HepG2 (cell line): ENCODE measurements around the gene ZSCAN21. TPM values are rescaled to one million over a fixed set of nuclear protein-coding genes. Genes with fewer than 3 reads are reported as not detected.

Experiments
- CBX1 ChIP-seq: IDR thresholded peaks from one replicate; pipeline ENCODE4 v1.6.1; 2016; ENCODE audit warnings: antibody characterized with exemption, low read depth
- ELK4 ChIP-seq: sonication (generic); formaldehyde crosslinking; IDR thresholded peaks from 2 replicates; pipeline ENCODE4 v1.9.0; 2021; ENCODE audit warnings: missing genetic modification reagents, borderline replicate concordance
- FOXP1 ChIP-seq, 2 experiments: fragments of 450-650 bp in 1 of 2; IDR thresholded peaks; 2 replicates each; pipeline ENCODE4 v1.6.1; 2017 to 2018; ENCODE audit warnings: antibody characterized with exemption in 1 of 2
- GTF3A ChIP-seq: sonication (generic); formaldehyde crosslinking; conservative IDR thresholded peaks from 2 replicates; pipeline ENCODE4 v1.4.0; 2020; ENCODE audit warnings: mild to moderate bottlenecking, missing genetic modification reagents
- HOXA3 ChIP-seq: sonication (generic); formaldehyde crosslinking; IDR thresholded peaks from 2 replicates; pipeline ENCODE4 v1.5.0; 2020; ENCODE audit warnings: missing genetic modification reagents
- NR2F6 ChIP-seq, 2 experiments: IDR thresholded peaks; 2 replicates each; pipeline ENCODE4 v1.6.1; 2016; ENCODE audit warnings: antibody characterized with exemption in 1 of 2, mild to moderate bottlenecking in 1 of 2
- PRDM4 ChIP-seq: sonication (generic); formaldehyde crosslinking; IDR thresholded peaks from 2 replicates; pipeline ENCODE4 v1.9.0; 2021; ENCODE audit warnings: missing genetic modification reagents, borderline replicate concordance
- REXO4 ChIP-seq: sonication (generic); formaldehyde crosslinking; IDR thresholded peaks from 2 replicates; pipeline ENCODE4 v1.8.0; 2022; ENCODE audit warnings: missing genetic modification reagents, mild to moderate bottlenecking, borderline replicate concordance
- RFX3 ChIP-seq: IDR thresholded peaks from 2 replicates; pipeline ENCODE4 v1.6.1; 2016; ENCODE audit warnings: missing biosample characterization, missing genetic modification reagents
- SMC3 ChIP-seq: IDR thresholded peaks from 2 replicates; pipeline ENCODE4 v1.6.1; 2011; ENCODE audit warnings: low read length, improper control_type of control experiment
- XBP1 ChIP-seq: sonication (generic); formaldehyde crosslinking; IDR thresholded peaks from 2 replicates; pipeline ENCODE4 v1.5.0; 2020; ENCODE audit warnings: missing genetic modification reagents
- ZHX1 ChIP-seq: sonication (generic); formaldehyde crosslinking; IDR thresholded peaks from 2 replicates; pipeline ENCODE4 v1.8.1; 2022; ENCODE audit warnings: low read depth, mild to moderate bottlenecking, missing genetic modification reagents
- ZMAT5 ChIP-seq: sonication (generic); formaldehyde crosslinking; IDR thresholded peaks from 2 replicates; pipeline ENCODE4 v1.5.0; 2020; ENCODE audit warnings: mild to moderate bottlenecking, low read depth, missing genetic modification reagents, borderline replicate concordance
- ZNF30 ChIP-seq: sonication (generic); formaldehyde crosslinking; IDR thresholded peaks from 2 replicates; pipeline ENCODE4 v1.5.0; 2020; ENCODE audit warnings: mild to moderate bottlenecking, missing genetic modification reagents
- ZNF33B ChIP-seq: sonication (generic); formaldehyde crosslinking; IDR thresholded peaks from 2 replicates; pipeline ENCODE4 v1.5.1; 2020; ENCODE audit warnings: mild to moderate bottlenecking, missing genetic modification reagents
- ZNF547 ChIP-seq: sonication (generic); formaldehyde crosslinking; IDR thresholded peaks from 2 replicates; pipeline ENCODE4 v1.5.1; 2020; ENCODE audit warnings: mild to moderate bottlenecking, missing genetic modification reagents
- ZNF556 ChIP-seq: sonication (generic); formaldehyde crosslinking; IDR thresholded peaks from 2 replicates; pipeline ENCODE4 v1.4.0; 2020; ENCODE audit warnings: mild to moderate bottlenecking, missing genetic modification reagents, borderline replicate concordance
- ZNF770 ChIP-seq: sonication (generic); formaldehyde crosslinking; IDR thresholded peaks from 2 replicates; pipeline ENCODE4 v1.5.0; 2020; ENCODE audit warnings: mild to moderate bottlenecking, missing genetic modification reagents
- ZNF780A ChIP-seq: sonication (generic); formaldehyde crosslinking; IDR thresholded peaks from 2 replicates; pipeline ENCODE4 v1.8.0; 2022; ENCODE audit warnings: mild to moderate bottlenecking, missing genetic modification reagents, moderate library complexity
- polyA plus RNA-seq, 8 experiments: library from polyadenylated mRNA; depleted of rRNA in 3 of 8; stranded (reverse) in 7 of 8; unstranded in 1 of 8; fragments of >200 nt; fragmentation: Illumina TruSeq in 4 of 8; extraction: Trizol in 4 of 8; gene quantifications; 2 replicates each; pipeline versions ENCODE4 v1.2.1 to v1.2.3, GENCODE V29; 2011 to 2016; ENCODE audit warnings: low read depth in 4 of 8, missing spikeins in 1 of 8, mixed read lengths in 1 of 8; ENCODE audit not compliant: insufficient read depth in 1 of 8
- total RNA-seq, 5 experiments: library from RNA; depleted of rRNA; stranded (reverse); fragments of >200 nt; fragmentation: Illumina TruSeq; extraction: Trizol; gene quantifications; 2 replicates each; pipeline ENCODE4 v1.2.3, GENCODE V29; 2016; ENCODE audit warnings: low read depth in 1 of 5

ZSCAN21 gene
- total and polyA plus RNA-seq, 2 of the 13 experiments (the other 11 are each of a cell fraction or from before 2014, with no cell fraction given) = 7.0 to 10.0 TPM

- TF ChIP-seq ZHX1 (CRISPR knock-in tag) (no peak), RFX3 (CRISPR knock-in tag) (no peak), PRDM4 (no peak), SMC3 (no peak), ZNF556 (CRISPR knock-in tag) (peak; percentile 52; the same call in 1 of the 2 replicates), ZMAT5 (no peak), ZNF780A (no peak), GTF3A (CRISPR knock-in tag) (no peak), ZNF33B (CRISPR knock-in tag) (no peak), ZNF30 (CRISPR knock-in tag) (no peak; the same call in 1 of the 2 replicates), ELK4 (peak; percentile 88; the same call in 1 of the 2 replicates), CBX1 (no peak), HOXA3 (peak; percentile 93), FOXP1 (IDR thresholded peaks at IDR 0.05) (no peak), FOXP1 (CRISPR knock-in tag; IDR thresholded peaks at IDR 0.05) (no peak), ZNF770 (CRISPR knock-in tag) (no peak), ZNF547 (no peak), XBP1 (CRISPR knock-in tag) (no peak), NR2F6 (IDR thresholded peaks at IDR 0.05) (no peak), NR2F6 (CRISPR knock-in tag; IDR thresholded peaks at IDR 0.05) (peak; percentile 51), REXO4 (CRISPR knock-in tag) (no peak)
Observed at GRCh38 chr7:100015232-100016214, 34.1 kb upstream of the ZSCAN21 start, which contains the start of gene ZKSCAN1 (continued).
